ENCODE results near the gene EML5.

Gene EML5

DNA sequence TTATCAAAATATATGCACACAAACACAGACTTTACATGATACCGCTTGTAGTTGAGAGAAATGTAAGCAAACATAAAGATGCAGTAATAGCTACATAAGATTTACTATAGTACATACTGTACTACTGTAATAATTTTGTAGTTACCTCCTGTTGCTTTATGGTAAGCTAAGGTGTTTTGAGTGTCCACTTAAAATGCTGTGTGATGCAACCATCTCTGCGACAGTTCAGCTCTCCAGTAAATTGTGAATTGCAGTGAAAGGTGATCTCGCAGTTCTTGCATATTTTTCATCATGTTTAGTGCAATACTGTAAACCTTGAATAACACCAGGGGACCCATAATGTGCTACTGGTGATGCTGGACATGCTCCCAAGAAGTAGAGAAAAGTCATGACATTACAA is 208.3 kb downstream of the EML5 start:
- DNase-seq: no peak
- Histone ChIP-seq H4K12ac (ENCODE audit: low read depth, low read length) (no peak overlapping the region), H2AK5ac (ENCODE audit: low read length) (no peak overlapping the region)

DNA sequence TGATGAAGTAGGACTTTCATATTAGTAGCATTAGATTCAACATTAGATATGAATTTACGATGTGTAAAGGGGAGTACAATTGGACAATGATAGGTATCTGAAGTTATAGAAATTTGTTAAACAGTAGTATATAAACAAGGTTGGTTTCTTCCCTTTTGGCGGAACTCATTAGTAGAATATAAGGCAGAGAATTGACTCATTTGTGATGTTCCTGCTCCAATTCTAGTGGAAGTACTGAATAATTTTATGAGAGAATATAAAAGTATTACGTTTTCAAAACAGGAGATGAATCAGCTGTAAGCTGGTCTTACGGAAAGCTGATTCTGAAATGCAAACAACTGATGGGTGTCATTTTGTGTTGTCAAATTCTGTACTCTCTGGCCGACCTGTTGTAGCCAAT is 216.5 kb downstream of the EML5 start:
- Histone ChIP-seq H3K79me1 (ENCODE audit: low read length) (no peaks in the 10 kb centered on the region), H4K8ac (ENCODE audit: low read depth, low read length) (no peak overlapping the region), H2AFZ (ENCODE audit: insufficient read depth, low read length, poor library complexity) (no peak overlapping the region), H3K4me2 (ENCODE audit: low read length) (no peak overlapping the region), H3K27ac (ENCODE audit: low read depth, low read length) (no peak overlapping the region), H3K18ac (ENCODE audit: low read length) (no peak overlapping the region), H3K9ac (ENCODE audit: low read length) (no peak overlapping the region), H4K91ac (ENCODE audit: low read depth, low read length) (no peak overlapping the region), H3K4me3 (ENCODE audit: low read depth, low read length) (no peak overlapping the region), H2BK120ac (ENCODE audit: insufficient read depth, low read length, poor library complexity) (no peak overlapping the region), H3K36me3 (ENCODE audit: control insufficient read depth in 1 of 2, insufficient read depth in 2 of 2, low read length in 2 of 2) (peaks cover 40 to 53% of the 10 kb centered on the region in 2 experiments), H2AK5ac (ENCODE audit: low read length) (no peak overlapping the region), H3K9me3 (ENCODE audit: insufficient read depth, low read depth, low read length) (no peaks in the 10 kb centered on the region), H2BK12ac (ENCODE audit: low read length) (no peak overlapping the region), H4K12ac (ENCODE audit: low read depth, low read length) (no peak overlapping the region), H2BK5ac (ENCODE audit: low read depth, low read length, poor library complexity) (no peak overlapping the region), H3K4me1 (ENCODE audit: control insufficient read depth in 1 of 2, insufficient read depth in 2 of 2, low read length in 2 of 2) (no peaks in the 10 kb centered on the region), H3K79me2 (ENCODE audit: control insufficient read depth, insufficient read depth, low read length, poor library complexity) (no peaks in the 10 kb centered on the region), H3K4ac (ENCODE audit: low read depth, low read length) (no peak overlapping the region), H3K14ac (ENCODE audit: low read length) (no peak overlapping the region), H3K27me3 (ENCODE audit: insufficient read depth, low read length) (no peaks in the 10 kb centered on the region), H3K23ac (ENCODE audit: low read length) (no peak overlapping the region)
- no peak for DNase-seq
- 100% methylated on average over 1 of the region's 5 CpGs for WGBS (ENCODE audit: extremely low coverage, insufficient coverage, insufficient read length)

More for the DNA sequence above, 208.3 kb downstream of the EML5 start:
- no peak overlapping the region for H3K9ac ChIP-seq (ENCODE audit: low read length)
- no peak overlapping the region for H3K18ac ChIP-seq (ENCODE audit: low read length)
- H4K8ac ChIP-seq (ENCODE audit: low read depth, low read length): no peak overlapping the region
- H3K79me1 ChIP-seq (ENCODE audit: low read length): no peaks in the 10 kb centered on the region
- H3K27ac ChIP-seq (ENCODE audit: low read depth, low read length): no peak overlapping the region
- H3K4ac ChIP-seq (ENCODE audit: low read depth, low read length): no peak overlapping the region
- no peak overlapping the region for H4K91ac ChIP-seq (ENCODE audit: low read depth, low read length)
- WGBS (ENCODE audit: extremely low coverage, insufficient coverage, insufficient read length): no CpG with 5 or more reads among the region's 3 CpGs
- no peak overlapping the region for H3K14ac ChIP-seq (ENCODE audit: low read length)
- no peak overlapping the region for H3K4me2 ChIP-seq (ENCODE audit: low read length)
- H3K9me3 ChIP-seq (ENCODE audit: insufficient read depth, low read depth, low read length): no peaks in the 10 kb centered on the region
- H2BK12ac ChIP-seq (ENCODE audit: low read length): no peak overlapping the region
- H3K4me3 ChIP-seq (ENCODE audit: low read depth, low read length): no peak overlapping the region
- H3K23ac ChIP-seq (ENCODE audit: low read length): no peak overlapping the region
- peaks cover 21 to 26% of the 10 kb centered on the region in 2 experiments for H3K36me3 ChIP-seq (ENCODE audit: control insufficient read depth in 1 of 2, insufficient read depth in 2 of 2, low read length in 2 of 2)
- no peak overlapping the region for H2BK120ac ChIP-seq (ENCODE audit: insufficient read depth, low read length, poor library complexity)
- H2BK5ac ChIP-seq (ENCODE audit: low read depth, low read length, poor library complexity): no peak overlapping the region
- H3K4me1 ChIP-seq (ENCODE audit: control insufficient read depth in 1 of 2, insufficient read depth in 2 of 2, low read length in 2 of 2): no peaks in the 10 kb centered on the region
- H2AFZ ChIP-seq (ENCODE audit: insufficient read depth, low read length, poor library complexity): no peak overlapping the region
- no peaks in the 10 kb centered on the region for H3K27me3 ChIP-seq (ENCODE audit: insufficient read depth, low read length)
- no peaks in the 10 kb centered on the region for H3K79me2 ChIP-seq (ENCODE audit: control insufficient read depth, insufficient read depth, low read length, poor library complexity)

DNA sequence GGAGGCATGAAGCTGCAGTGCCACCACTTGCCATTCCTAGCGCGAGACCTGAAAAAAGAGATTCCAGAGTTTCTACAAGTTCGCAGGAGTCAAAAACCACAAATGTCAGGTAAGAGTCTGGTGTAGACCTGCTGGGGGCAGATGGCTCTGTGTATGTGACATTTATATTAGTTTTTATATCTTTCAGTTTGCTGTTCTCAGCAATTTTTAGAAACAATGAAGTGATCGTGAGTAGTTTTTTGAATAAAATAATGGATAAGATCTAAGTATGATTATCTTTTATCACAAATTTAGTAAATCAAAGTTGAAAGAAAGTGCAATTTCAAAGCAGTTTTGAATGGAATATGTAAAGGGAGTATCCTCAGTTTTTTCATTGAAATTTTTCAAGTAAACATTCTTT is 220.6 kb downstream of the EML5 start:
- no peak overlapping the region for H2BK5ac ChIP-seq (ENCODE audit: low read depth, low read length, poor library complexity)
- no peak overlapping the region for H3K23ac ChIP-seq (ENCODE audit: low read length)
- no peak overlapping the region for H4K91ac ChIP-seq (ENCODE audit: low read depth, low read length)
- no peak overlapping the region for H3K14ac ChIP-seq (ENCODE audit: low read length)
- no peaks in the 10 kb centered on the region for H3K27me3 ChIP-seq (ENCODE audit: insufficient read depth, low read length)
- no peak overlapping the region for H3K9ac ChIP-seq (ENCODE audit: low read length)
- no peak overlapping the region for H3K4ac ChIP-seq (ENCODE audit: low read depth, low read length)
- no peaks in the 10 kb centered on the region for H3K79me1 ChIP-seq (ENCODE audit: low read length)
- no CpG with 5 or more reads among the region's 4 CpGs for WGBS (ENCODE audit: extremely low coverage, insufficient coverage, insufficient read length)
- no peak overlapping the region for H2AFZ ChIP-seq (ENCODE audit: insufficient read depth, low read length, poor library complexity)
- H2AK5ac ChIP-seq (ENCODE audit: low read length): no peak overlapping the region
- no peak overlapping the region for H4K8ac ChIP-seq (ENCODE audit: low read depth, low read length)
- H3K18ac ChIP-seq (ENCODE audit: low read length): no peak overlapping the region
- H4K12ac ChIP-seq (ENCODE audit: low read depth, low read length): no peak overlapping the region
- no peaks in the 10 kb centered on the region for H3K4me1 ChIP-seq (ENCODE audit: control insufficient read depth in 1 of 2, insufficient read depth in 2 of 2, low read length in 2 of 2)
- no peaks in the 10 kb centered on the region for H3K79me2 ChIP-seq (ENCODE audit: control insufficient read depth, insufficient read depth, low read length, poor library complexity)
- H2BK120ac ChIP-seq (ENCODE audit: insufficient read depth, low read length, poor library complexity): no peak overlapping the region
- no peak overlapping the region for H2BK12ac ChIP-seq (ENCODE audit: low read length)
- no peak for DNase-seq
- no peak overlapping the region for H3K4me2 ChIP-seq (ENCODE audit: low read length)
- H3K36me3 ChIP-seq (ENCODE audit: control insufficient read depth in 1 of 2, insufficient read depth in 2 of 2, low read length in 2 of 2): peaks cover 35 to 55% of the 10 kb centered on the region in 2 experiments
- H3K9me3 ChIP-seq (ENCODE audit: insufficient read depth, low read depth, low read length): no peaks in the 10 kb centered on the region
- H3K4me3 ChIP-seq (ENCODE audit: low read depth, low read length): no peak overlapping the region
- no peak overlapping the region for H3K27ac ChIP-seq (ENCODE audit: low read depth, low read length)

DNA sequence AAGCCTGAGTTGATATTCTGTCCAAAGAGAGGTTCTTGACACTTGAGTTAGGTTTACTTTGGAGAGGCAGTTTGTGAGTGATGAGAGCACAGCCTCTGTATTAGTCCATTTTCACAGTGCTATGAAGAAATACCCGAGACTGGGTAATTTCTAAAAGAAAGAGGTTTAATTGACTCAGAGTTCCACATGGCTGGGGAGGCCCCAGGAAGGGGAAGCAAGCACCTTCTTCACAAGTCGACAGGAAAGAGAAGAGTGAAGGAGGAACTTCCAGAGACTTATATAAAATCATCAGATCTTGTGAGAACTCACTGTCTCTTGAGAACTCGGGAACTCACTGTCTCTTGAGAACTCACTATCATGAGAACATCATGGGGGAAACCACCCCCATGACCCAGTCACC is 224.6 kb downstream of the EML5 start:
- no peak overlapping the region for H3K4me2 ChIP-seq (ENCODE audit: low read length)
- H3K79me1 ChIP-seq (ENCODE audit: low read length): peaks cover under 1% of the 10 kb centered on the region
- H3K18ac ChIP-seq (ENCODE audit: low read length): no peak overlapping the region
- no peak overlapping the region for H3K4ac ChIP-seq (ENCODE audit: low read depth, low read length)
- no peaks in the 10 kb centered on the region for H3K4me1 ChIP-seq (ENCODE audit: control insufficient read depth in 1 of 2, insufficient read depth in 2 of 2, low read length in 2 of 2)
- WGBS (ENCODE audit: extremely low coverage, insufficient coverage, insufficient read length): no CpG with 5 or more reads among the region's 3 CpGs
- H3K27me3 ChIP-seq (ENCODE audit: insufficient read depth, low read length): no peaks in the 10 kb centered on the region
- H2BK120ac ChIP-seq (ENCODE audit: insufficient read depth, low read length, poor library complexity): no peak overlapping the region
- no peak for DNase-seq
- H2BK5ac ChIP-seq (ENCODE audit: low read depth, low read length, poor library complexity): no peak overlapping the region
- no peak overlapping the region for H3K14ac ChIP-seq (ENCODE audit: low read length)
- peaks cover under 1% of the 10 kb centered on the region for H3K79me2 ChIP-seq (ENCODE audit: control insufficient read depth, insufficient read depth, low read length, poor library complexity)
- H2AFZ ChIP-seq (ENCODE audit: insufficient read depth, low read length, poor library complexity): no peak overlapping the region
- H4K8ac ChIP-seq (ENCODE audit: low read depth, low read length): no peak overlapping the region
- no peak overlapping the region for H2AK5ac ChIP-seq (ENCODE audit: low read length)
- no peak overlapping the region for H4K12ac ChIP-seq (ENCODE audit: low read depth, low read length)
- no peak overlapping the region for H2BK12ac ChIP-seq (ENCODE audit: low read length)
- no peak overlapping the region for H3K27ac ChIP-seq (ENCODE audit: low read depth, low read length)
- H3K36me3 ChIP-seq (ENCODE audit: control insufficient read depth in 1 of 2, insufficient read depth in 2 of 2, low read length in 2 of 2): peaks cover 20 to 31% of the 10 kb centered on the region in 2 experiments
- no peak overlapping the region for H3K9ac ChIP-seq (ENCODE audit: low read length)
- no peak overlapping the region for H4K91ac ChIP-seq (ENCODE audit: low read depth, low read length)
- H3K23ac ChIP-seq (ENCODE audit: low read length): no peak overlapping the region
- no peaks in the 10 kb centered on the region for H3K9me3 ChIP-seq (ENCODE audit: insufficient read depth, low read depth, low read length)
- H3K4me3 ChIP-seq (ENCODE audit: low read depth, low read length): no peak overlapping the region

Measured in trophoblast cell (in vitro differentiated cells and primary cell).